ENCODE measurements around the gene WDFY4.

Gene WDFY4

GRCh38 chr10:48749254-48749787, 64.6 kb downstream of the WDFY4 start:
- Histone ChIP-seq H3K27ac (ENCODE audit: low read depth, low read length) (no peak overlapping the region), H3K4me1 (ENCODE audit: control insufficient read depth, insufficient read depth, low read length) (no peaks in the 10 kb centered on the region), H3K36me3 (ENCODE audit: control insufficient read depth, insufficient read depth, low read length) (no peaks in the 10 kb centered on the region), H3K4me3 (ENCODE audit: low read length) (no peak overlapping the region), H3K27me3 (ENCODE audit: control insufficient read depth, insufficient read depth, low read length) (no peaks in the 10 kb centered on the region), H3K9ac (ENCODE audit: low read length) (no peak overlapping the region)

- no peak overlapping the region for H3K9ac ChIP-seq (ENCODE audit: low read length)
- no peaks in the 10 kb centered on the region for H3K36me3 ChIP-seq (ENCODE audit: control insufficient read depth, insufficient read depth, low read length)
- H3K4me3 ChIP-seq (ENCODE audit: low read length): no peak overlapping the region
- no peaks in the 10 kb centered on the region for H3K27me3 ChIP-seq (ENCODE audit: control insufficient read depth, insufficient read depth, low read length)
- no peak overlapping the region for H3K27ac ChIP-seq (ENCODE audit: low read depth, low read length)
- no peaks in the 10 kb centered on the region for H3K4me1 ChIP-seq (ENCODE audit: control insufficient read depth, insufficient read depth, low read length)
Measured at GRCh38 chr10:48750019-48750418, 65.3 kb downstream of the WDFY4 start.

GRCh38 chr10:48750991-48751390, 66.3 kb downstream of the WDFY4 start:
- Histone ChIP-seq H3K27ac (ENCODE audit: low read depth, low read length) (no peak overlapping the region), H3K9ac (ENCODE audit: low read length) (no peak overlapping the region), H3K4me3 (ENCODE audit: low read length) (no peak overlapping the region), H3K27me3 (ENCODE audit: control insufficient read depth, insufficient read depth, low read length) (no peaks in the 10 kb centered on the region), H3K36me3 (ENCODE audit: control insufficient read depth, insufficient read depth, low read length) (no peaks in the 10 kb centered on the region), H3K4me1 (ENCODE audit: control insufficient read depth, insufficient read depth, low read length) (no peaks in the 10 kb centered on the region)

GRCh38 chr10:48751730-48752129, 67.1 kb downstream of the WDFY4 start:
- H3K4me3 ChIP-seq (ENCODE audit: low read length): no peak overlapping the region
- no peaks in the 10 kb centered on the region for H3K27me3 ChIP-seq (ENCODE audit: control insufficient read depth, insufficient read depth, low read length)
- no peaks in the 10 kb centered on the region for H3K36me3 ChIP-seq (ENCODE audit: control insufficient read depth, insufficient read depth, low read length)
- H3K4me1 ChIP-seq (ENCODE audit: control insufficient read depth, insufficient read depth, low read length): no peaks in the 10 kb centered on the region
- no peak overlapping the region for H3K27ac ChIP-seq (ENCODE audit: low read depth, low read length)
- no peak overlapping the region for H3K9ac ChIP-seq (ENCODE audit: low read length)

- H3K36me3 ChIP-seq (ENCODE audit: control insufficient read depth, insufficient read depth, low read length): no peaks in the 10 kb centered on the region
- no peaks in the 10 kb centered on the region for H3K27me3 ChIP-seq (ENCODE audit: control insufficient read depth, insufficient read depth, low read length)
- no peak overlapping the region for H3K9ac ChIP-seq (ENCODE audit: low read length)
- no peaks in the 10 kb centered on the region for H3K4me1 ChIP-seq (ENCODE audit: control insufficient read depth, insufficient read depth, low read length)
- H3K4me3 ChIP-seq (ENCODE audit: low read length): no peak overlapping the region
- H3K27ac ChIP-seq (ENCODE audit: low read depth, low read length): no peak overlapping the region
Measured at GRCh38 chr10:48758411-48758810, 73.7 kb downstream of the WDFY4 start.

- Histone ChIP-seq H3K9ac (ENCODE audit: low read length) (no peak overlapping the region), H3K4me3 (ENCODE audit: low read length) (no peak overlapping the region), H3K4me1 (ENCODE audit: control insufficient read depth, insufficient read depth, low read length) (no peaks in the 10 kb centered on the region), H3K27me3 (ENCODE audit: control insufficient read depth, insufficient read depth, low read length) (no peaks in the 10 kb centered on the region), H3K36me3 (ENCODE audit: control insufficient read depth, insufficient read depth, low read length) (no peaks in the 10 kb centered on the region), H3K27ac (ENCODE audit: low read depth, low read length) (no peak overlapping the region)
Measured at GRCh38 chr10:48759113-48759901, 74.6 kb downstream of the WDFY4 start.

GRCh38 chr10:48760983-48761382, 76.3 kb downstream of the WDFY4 start:
- Histone ChIP-seq H3K4me3 (ENCODE audit: low read length) (no peak overlapping the region), H3K36me3 (ENCODE audit: control insufficient read depth, insufficient read depth, low read length) (no peaks in the 10 kb centered on the region), H3K4me1 (ENCODE audit: control insufficient read depth, insufficient read depth, low read length) (no peaks in the 10 kb centered on the region), H3K27ac (ENCODE audit: low read depth, low read length) (no peak overlapping the region), H3K27me3 (ENCODE audit: control insufficient read depth, insufficient read depth, low read length) (no peaks in the 10 kb centered on the region), H3K9ac (ENCODE audit: low read length) (no peak overlapping the region)

- Histone ChIP-seq H3K36me3 (ENCODE audit: control insufficient read depth, insufficient read depth, low read length) (no peaks in the 10 kb centered on the region), H3K27ac (ENCODE audit: low read depth, low read length) (no peak overlapping the region), H3K9ac (ENCODE audit: low read length) (no peak overlapping the region), H3K27me3 (ENCODE audit: control insufficient read depth, insufficient read depth, low read length) (no peaks in the 10 kb centered on the region), H3K4me3 (ENCODE audit: low read length) (no peak overlapping the region), H3K4me1 (ENCODE audit: control insufficient read depth, insufficient read depth, low read length) (no peaks in the 10 kb centered on the region)
Measured at GRCh38 chr10:48762064-48763042, 77.7 kb downstream of the WDFY4 start.

- Histone ChIP-seq H3K9ac (ENCODE audit: low read length) (no peak overlapping the region), H3K27ac (ENCODE audit: low read depth, low read length) (no peak overlapping the region), H3K4me3 (ENCODE audit: low read length) (no peak overlapping the region), H3K27me3 (ENCODE audit: control insufficient read depth, insufficient read depth, low read length) (no peaks in the 10 kb centered on the region), H3K36me3 (ENCODE audit: control insufficient read depth, insufficient read depth, low read length) (no peaks in the 10 kb centered on the region), H3K4me1 (ENCODE audit: control insufficient read depth, insufficient read depth, low read length) (no peaks in the 10 kb centered on the region)
Measured at GRCh38 chr10:48763403-48763965, 78.8 kb downstream of the WDFY4 start.

GRCh38 chr10:48764486-48764885, 79.8 kb downstream of the WDFY4 start:
- Histone ChIP-seq H3K4me3 (ENCODE audit: low read length) (no peak overlapping the region), H3K27ac (ENCODE audit: low read depth, low read length) (no peak overlapping the region), H3K27me3 (ENCODE audit: control insufficient read depth, insufficient read depth, low read length) (no peaks in the 10 kb centered on the region), H3K4me1 (ENCODE audit: control insufficient read depth, insufficient read depth, low read length) (no peaks in the 10 kb centered on the region), H3K36me3 (ENCODE audit: control insufficient read depth, insufficient read depth, low read length) (no peaks in the 10 kb centered on the region), H3K9ac (ENCODE audit: low read length) (no peak overlapping the region)

- Histone ChIP-seq H3K4me3 (ENCODE audit: low read length) (no peak overlapping the region), H3K36me3 (ENCODE audit: control insufficient read depth, insufficient read depth, low read length) (no peaks in the 10 kb centered on the region), H3K27ac (ENCODE audit: low read depth, low read length) (no peak overlapping the region), H3K27me3 (ENCODE audit: control insufficient read depth, insufficient read depth, low read length) (no peaks in the 10 kb centered on the region), H3K4me1 (ENCODE audit: control insufficient read depth, insufficient read depth, low read length) (no peaks in the 10 kb centered on the region), H3K9ac (ENCODE audit: low read length) (no peak overlapping the region)
Measured at GRCh38 chr10:48765039-48765438, 80.4 kb downstream of the WDFY4 start.

GRCh38 chr10:48765527-48765926, 80.9 kb downstream of the WDFY4 start:
- H3K4me3 ChIP-seq (ENCODE audit: low read length): no peak overlapping the region
- H3K27ac ChIP-seq (ENCODE audit: low read depth, low read length): no peak overlapping the region
- H3K36me3 ChIP-seq (ENCODE audit: control insufficient read depth, insufficient read depth, low read length): no peaks in the 10 kb centered on the region
- H3K9ac ChIP-seq (ENCODE audit: low read length): no peak overlapping the region
- no peaks in the 10 kb centered on the region for H3K27me3 ChIP-seq (ENCODE audit: control insufficient read depth, insufficient read depth, low read length)
- H3K4me1 ChIP-seq (ENCODE audit: control insufficient read depth, insufficient read depth, low read length): no peaks in the 10 kb centered on the region
